ENCODE measurements around the gene MUC3A. TPM values are rescaled to one million over a fixed set of nuclear protein-coding genes. Genes with fewer than 3 reads are reported as not detected.
"Not testable (repeated sequence)": the region's sequence is repeated elsewhere in the genome, so short reads cannot be mapped to it uniquely, and the experiment has no call there.

Gene MUC3A
- 0.13 TPM in 1 of 2 replicates, not detected in the other for total RNA-seq

DNA sequence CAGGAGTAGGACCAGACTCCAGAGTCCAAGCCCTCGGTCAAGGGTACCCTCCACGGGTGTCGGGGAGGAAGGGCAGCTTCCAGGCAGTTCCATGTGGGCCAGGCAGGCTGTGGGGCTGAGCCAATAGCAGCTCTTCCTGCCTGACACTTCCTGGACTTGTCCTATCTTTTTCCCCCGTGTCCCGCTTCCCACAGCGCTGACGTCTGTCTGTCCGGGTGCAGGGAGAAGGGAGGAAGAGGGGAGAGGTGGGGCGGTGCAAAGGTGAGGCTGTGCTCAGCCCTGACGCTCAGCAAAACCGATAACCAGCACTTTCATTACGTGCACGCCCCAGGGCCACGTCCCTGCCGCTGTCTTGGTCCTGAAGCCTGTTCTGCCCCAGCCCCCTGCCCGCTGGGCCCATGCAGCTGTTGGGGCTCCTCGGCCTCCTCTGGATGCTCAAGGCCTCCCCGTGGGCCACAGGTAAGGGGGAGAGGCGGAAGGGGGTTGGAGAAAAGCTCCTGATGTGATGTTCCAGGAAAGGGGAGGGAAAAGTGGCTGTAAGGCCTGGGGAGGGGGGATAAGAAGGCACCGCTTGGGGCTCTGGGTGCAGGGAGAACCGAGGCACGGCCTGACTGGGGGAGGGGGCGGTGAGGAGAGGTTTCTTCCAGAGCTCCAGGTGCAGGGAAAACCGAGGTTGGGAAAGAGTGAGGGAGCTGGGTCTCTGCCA, at the start of gene MUC3A:
MUC3A (plus strand) TSS at position 308 of the 706 bp plus-strand sequence; CDS start at position 399, 91 bp downstream.
- DNase-seq (ENCODE audit: low read depth in 2 of 2), result no peak

GRCh38 chr7:100900978-100901377, 48.4 kb upstream of the MUC3A start:
- no peak for DNase-seq (ENCODE audit: low read depth in 2 of 2)

GRCh38 chr7:100901921-100902332, 47.4 kb upstream of the MUC3A start:
- no peak for DNase-seq (ENCODE audit: low read depth in 2 of 2)

GRCh38 chr7:100902638-100903037, 46.7 kb upstream of the MUC3A start:
- no peak for DNase-seq (ENCODE audit: low read depth in 2 of 2)

DNA sequence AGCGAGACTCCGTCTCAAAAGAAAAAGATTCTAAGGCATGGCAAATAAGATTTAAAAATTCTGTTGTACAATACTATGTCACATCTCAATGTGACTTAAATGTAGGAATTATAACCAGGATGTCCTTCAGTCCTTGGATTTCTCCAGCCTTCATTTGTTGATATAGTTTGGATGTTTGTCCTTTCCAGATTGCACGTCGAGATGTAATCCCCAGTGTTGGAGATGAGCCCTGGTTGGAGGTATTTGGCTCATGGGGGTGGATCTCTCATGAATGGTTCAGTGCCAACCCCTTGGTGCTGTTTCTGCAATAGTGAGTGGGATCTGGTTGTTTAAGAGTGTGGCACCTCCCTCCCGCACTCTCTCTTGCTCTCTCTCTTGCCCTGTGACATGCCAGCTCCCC, 40.8 kb upstream of the MUC3A start:
- DNase-seq (ENCODE audit: low read depth in 2 of 2), result no peak

DNA sequence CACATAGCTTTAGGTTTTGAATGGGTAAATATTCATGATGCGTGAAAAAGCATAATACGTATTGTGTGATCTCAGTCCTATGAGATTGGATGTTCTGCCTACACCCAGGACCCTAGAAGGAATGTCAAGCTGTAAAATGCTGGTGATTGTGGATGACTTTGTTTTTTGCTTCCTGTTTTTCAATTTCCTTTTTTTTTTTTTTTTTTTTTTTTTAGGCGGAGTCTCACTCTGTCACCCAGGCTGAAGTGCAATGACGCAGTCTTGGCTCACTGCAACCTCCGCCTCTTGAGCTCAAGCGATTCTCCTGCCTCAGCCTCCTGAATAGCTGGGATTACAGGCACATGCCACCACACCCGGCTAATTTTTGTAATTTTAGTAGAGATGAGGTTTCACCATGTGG, 38.9 kb upstream of the MUC3A start:
- not testable (repeated sequence) for DNase-seq (ENCODE audit: low read depth in 2 of 2)

DNA sequence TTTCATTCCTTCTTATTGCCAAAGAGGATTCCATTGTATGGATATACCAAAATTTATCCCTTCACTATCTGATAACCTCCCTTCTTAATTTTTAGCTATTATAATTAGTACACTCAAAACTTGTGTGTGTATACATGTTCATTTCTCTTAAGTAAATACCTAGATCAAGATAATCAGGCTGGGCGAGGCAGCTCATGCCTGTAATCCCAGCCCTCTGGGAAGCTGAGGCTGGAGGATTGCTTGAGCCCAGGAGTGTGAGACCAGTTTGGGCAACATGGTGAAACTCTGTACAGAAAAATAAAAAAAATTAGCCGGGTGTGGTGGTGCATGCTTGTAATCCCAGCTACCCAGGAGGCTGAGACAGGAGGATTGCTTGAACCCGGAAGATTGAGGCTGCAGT, 37.9 kb upstream of the MUC3A start:
- DNase-seq (ENCODE audit: low read depth in 2 of 2), result no peak

DNA sequence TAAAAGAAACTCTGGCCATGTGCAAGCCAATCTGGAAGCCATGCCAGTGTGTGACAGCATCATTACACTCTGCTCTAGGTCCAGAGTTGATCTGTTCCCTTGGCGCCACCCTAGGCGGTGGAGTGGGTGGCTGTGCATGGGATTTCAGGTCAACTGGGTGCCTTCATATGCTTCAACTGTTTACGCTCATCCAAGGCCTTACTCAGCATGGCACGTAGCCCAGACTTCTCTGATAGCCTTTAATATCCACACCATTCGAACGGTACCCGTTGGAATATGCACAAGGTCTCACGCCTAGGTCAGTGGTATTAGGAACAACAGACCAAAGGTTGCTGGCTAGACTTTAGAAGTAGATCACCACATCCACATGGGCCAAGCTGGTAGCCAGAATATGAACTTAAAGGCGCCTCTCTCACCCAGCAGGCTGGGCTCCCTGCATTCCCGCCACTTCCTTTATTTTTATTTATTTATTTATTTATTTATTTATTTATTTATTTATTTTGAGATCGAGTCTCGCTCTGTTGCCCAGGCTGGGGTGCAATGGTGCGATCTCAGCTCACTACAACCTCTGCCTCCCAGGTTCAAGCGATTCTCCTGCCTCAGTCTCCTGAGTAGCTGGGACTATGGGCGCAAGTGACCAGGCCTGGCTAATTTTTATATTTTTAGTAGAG, 35.0 kb upstream of the MUC3A start:
- no peak for DNase-seq (ENCODE audit: low read depth in 2 of 2)

DNA sequence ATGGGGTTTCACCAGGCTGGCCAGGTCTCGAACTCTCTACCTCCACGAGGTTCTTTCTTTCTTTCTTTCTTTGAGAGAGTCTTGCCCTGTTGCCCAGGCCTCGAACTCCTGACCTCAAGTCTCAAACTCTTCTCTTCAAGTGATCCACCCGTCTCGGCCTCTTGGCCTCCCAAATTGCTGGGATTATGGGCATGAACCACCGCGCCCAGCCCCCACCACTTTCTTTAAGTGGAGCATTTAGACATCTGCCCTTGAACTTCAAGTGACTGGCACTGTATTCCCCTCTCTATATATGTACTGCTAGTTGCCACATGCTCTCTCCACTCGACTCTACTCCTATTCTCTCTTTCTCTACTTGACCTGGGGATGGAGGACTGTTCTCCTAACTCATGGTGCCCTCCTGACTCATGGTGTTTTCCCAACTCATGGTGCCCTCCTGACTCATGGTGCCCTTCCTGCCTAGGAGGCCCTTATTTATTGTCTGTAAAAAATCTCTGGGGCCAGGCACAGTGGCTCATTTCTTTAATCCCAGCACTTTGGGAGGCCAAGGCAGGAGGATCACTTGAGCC, 34.4 kb upstream of the MUC3A start:
- no peak for DNase-seq (ENCODE audit: low read depth in 2 of 2)

DNA sequence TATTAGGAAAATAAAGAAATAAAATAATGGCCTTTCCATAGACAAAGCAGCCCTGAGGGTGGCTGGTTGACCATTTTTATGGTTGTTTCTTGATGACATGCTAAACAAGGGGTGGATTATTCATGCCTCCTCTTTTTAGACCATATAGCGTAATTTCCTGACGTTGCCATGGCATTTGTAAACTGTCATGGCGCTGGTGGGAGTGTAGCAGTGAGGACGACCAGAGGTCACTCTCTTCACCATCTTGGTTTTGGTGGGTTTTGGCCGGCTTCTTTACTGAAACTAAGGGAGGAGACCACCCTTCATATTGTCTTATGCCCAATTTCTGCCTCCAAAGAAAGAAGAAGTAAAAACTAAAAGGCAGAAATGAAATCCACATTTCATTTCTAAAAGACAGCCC, 30.0 kb upstream of the MUC3A start:
- DNase-seq (ENCODE audit: low read depth in 2 of 2), result not testable (repeated sequence)

GRCh38 chr7:100919779-100920437, 29.4 kb upstream of the MUC3A start:
- not testable (repeated sequence) for DNase-seq (ENCODE audit: low read depth in 2 of 2)

GRCh38 chr7:100921039-100921438, 28.3 kb upstream of the MUC3A start:
- DNase-seq (ENCODE audit: low read depth in 2 of 2), result no peak

- not testable (repeated sequence) for DNase-seq (ENCODE audit: low read depth in 2 of 2)
Observed at GRCh38 chr7:100923616-100924015, 25.7 kb upstream of the MUC3A start.

DNA sequence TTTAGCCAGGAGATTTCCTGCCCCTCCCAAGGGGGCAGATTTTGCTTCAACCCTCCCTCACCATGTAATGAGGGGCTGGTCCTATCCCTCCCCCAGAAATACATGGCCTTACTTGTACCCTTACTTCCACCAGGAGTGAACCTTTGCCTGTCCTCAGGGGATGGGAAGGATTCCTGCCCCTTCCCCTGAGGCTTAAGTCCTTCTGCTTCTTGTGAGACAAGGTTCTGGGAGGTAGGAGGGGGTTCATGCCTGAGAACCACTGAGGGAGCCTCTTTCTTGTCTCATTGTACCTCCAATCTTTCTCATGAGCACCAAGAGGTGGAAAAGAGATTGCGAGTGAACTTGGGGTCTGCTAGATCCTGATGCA, 19.5 kb upstream of the MUC3A start:
- no peak for DNase-seq (ENCODE audit: low read depth in 2 of 2)

DNA sequence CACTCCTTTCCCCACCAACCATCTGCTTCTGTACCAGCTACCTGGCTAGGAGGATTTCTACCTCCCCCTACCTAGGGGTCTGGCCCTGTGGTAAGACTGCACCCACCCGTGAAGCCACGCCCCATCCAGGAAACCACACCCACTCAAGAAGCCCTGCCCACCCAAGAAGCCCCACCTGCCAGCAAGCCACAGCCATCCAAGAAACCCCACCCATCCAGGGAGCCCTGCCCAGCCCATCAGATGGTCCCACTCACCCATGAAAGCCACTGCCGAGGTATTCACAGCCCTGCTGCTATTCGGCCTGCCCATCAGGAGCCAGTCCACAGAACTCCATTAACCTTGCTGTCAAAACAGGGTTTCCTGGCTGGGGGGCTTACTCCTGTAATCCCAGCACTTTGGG, 15.6 kb upstream of the MUC3A start:
- DNase-seq (ENCODE audit: low read depth in 2 of 2), result no peak

DNA sequence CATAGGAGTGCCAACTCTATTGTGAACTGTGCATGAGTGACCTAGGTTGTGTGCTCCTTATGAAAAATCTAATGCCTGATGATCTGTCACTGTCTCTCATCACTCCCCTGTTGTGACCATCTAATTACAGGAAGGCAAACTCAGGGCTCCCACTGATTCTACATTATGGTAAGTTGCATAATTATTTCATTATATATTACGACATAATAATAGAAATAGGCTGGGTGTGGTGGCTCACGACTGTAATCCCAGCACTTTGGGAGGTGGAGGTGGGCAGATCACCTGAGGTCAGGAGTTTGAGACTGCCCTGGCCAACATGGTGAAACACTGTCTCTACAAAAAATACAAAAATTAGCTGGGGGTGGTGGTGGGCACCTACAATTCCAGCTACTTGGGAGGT, 14.0 kb upstream of the MUC3A start:
- DNase-seq (ENCODE audit: low read depth in 2 of 2), result not testable (repeated sequence)

GRCh38 chr7:100936167-100936566, 13.2 kb upstream of the MUC3A start:
- not testable (repeated sequence) for DNase-seq (ENCODE audit: low read depth in 2 of 2)

DNA sequence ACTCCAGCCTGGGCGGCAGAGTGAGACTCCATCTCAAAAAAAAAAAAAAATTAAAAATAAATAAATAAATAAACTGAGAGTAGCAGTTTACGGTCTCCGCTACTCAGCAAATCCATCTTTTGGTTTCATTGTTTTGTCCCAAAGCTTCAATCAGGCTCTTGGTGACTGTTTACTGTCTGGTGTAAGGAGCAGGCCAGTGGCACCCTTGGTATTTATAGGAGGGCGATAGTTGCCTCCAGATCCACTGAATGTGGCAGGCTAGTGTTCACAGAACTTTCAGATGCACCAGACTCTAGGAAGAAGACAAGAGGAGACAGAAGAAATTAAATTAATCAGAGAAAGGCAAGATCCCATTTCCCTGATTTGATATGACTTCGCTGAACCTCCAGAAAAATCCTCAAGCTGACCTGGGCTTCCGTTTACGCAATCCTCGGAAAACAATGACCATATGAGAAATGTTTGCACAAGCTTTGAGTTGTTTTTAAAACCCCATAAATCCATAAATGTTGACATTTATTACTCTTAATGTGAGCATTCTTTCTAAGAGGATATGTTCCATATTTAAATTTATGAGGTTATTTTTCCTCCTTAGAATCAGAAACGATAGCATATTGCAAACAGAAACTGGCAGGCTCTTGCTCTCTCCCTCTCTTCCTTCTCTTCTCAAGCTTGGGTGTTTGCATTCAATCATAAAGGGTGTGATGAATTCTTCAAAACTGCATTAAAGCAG, 7.1 kb upstream of the MUC3A start:
- no peak for DNase-seq (ENCODE audit: low read depth in 2 of 2)

- no peak for DNase-seq (ENCODE audit: low read depth in 2 of 2)
Observed at GRCh38 chr7:100943693-100944092, 5.6 kb upstream of the MUC3A start.

DNA sequence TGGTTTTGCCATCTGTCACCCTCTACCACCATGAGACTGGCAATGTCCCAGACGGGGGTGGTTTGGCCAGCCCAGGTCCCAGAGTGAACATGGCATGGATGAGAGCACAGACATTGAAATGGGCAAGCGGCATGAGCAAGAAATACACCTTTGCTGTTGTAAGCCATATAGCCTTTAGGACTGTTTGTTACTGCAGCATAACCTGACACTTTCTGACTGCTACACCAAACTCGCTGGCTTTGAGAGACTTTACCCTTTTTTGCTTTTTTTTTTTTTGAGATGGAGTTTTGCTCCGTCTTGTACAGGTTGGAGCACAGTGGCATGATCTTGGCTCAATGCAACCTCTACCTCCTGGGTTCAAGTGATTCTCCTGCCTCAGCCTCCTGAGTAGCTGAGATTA, 5.2 kb upstream of the MUC3A start:
- no peak for DNase-seq (ENCODE audit: low read depth in 2 of 2)

GRCh38 chr7:100946111-100946510, 3.2 kb upstream of the MUC3A start:
- DNase-seq (ENCODE audit: low read depth in 2 of 2), result no peak

Measured in dermis microvascular lymphatic vessel endothelial cell (primary cell).